NB4 (cell line): ENCODE results near the gene MAP3K2.

Experiments used
- POLR2A ChIP-seq: IDR thresholded peaks from 2 replicates; pipeline ENCODE4 v1.6.1; 2011; ENCODE audit warnings: mild to moderate bottlenecking; ENCODE audit not compliant: insufficient read length; ENCODE audit errors: extremely low read depth
- TF ChIP-seq, protein P1 (sequence below): IDR thresholded peaks from one replicate; pipeline ENCODE4 v1.5.1; 2012; ENCODE audit warnings: low read depth, low read length

DNA sequence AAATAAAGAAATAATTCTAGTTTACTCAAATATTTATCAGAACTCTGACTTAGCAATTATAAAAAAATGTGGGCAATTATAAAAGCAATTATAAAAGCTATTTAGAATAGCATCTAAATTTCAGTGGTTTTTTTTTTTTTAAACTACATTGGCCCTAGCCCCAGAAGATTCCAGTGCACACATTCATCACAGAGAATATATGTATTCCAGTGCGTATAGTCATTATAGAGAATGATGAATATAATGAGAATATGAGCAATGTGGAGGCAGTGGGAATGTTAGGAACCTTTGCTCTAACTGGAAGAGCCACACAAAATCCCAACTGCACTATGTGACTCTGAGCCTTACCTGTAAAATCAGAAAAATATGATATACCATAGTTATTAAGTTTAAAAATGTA, 10.5 kb downstream of the MAP3K2 start:
- TF ChIP-seq, protein P1, sequence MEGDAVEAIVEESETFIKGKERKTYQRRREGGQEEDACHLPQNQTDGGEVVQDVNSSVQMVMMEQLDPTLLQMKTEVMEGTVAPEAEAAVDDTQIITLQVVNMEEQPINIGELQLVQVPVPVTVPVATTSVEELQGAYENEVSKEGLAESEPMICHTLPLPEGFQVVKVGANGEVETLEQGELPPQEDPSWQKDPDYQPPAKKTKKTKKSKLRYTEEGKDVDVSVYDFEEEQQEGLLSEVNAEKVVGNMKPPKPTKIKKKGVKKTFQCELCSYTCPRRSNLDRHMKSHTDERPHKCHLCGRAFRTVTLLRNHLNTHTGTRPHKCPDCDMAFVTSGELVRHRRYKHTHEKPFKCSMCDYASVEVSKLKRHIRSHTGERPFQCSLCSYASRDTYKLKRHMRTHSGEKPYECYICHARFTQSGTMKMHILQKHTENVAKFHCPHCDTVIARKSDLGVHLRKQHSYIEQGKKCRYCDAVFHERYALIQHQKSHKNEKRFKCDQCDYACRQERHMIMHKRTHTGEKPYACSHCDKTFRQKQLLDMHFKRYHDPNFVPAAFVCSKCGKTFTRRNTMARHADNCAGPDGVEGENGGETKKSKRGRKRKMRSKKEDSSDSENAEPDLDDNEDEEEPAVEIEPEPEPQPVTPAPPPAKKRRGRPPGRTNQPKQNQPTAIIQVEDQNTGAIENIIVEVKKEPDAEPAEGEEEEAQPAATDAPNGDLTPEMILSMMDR: no peak
- no peak for TF ChIP-seq POLR2A
